ENCODE measurements around the gene SELP.

DNA sequence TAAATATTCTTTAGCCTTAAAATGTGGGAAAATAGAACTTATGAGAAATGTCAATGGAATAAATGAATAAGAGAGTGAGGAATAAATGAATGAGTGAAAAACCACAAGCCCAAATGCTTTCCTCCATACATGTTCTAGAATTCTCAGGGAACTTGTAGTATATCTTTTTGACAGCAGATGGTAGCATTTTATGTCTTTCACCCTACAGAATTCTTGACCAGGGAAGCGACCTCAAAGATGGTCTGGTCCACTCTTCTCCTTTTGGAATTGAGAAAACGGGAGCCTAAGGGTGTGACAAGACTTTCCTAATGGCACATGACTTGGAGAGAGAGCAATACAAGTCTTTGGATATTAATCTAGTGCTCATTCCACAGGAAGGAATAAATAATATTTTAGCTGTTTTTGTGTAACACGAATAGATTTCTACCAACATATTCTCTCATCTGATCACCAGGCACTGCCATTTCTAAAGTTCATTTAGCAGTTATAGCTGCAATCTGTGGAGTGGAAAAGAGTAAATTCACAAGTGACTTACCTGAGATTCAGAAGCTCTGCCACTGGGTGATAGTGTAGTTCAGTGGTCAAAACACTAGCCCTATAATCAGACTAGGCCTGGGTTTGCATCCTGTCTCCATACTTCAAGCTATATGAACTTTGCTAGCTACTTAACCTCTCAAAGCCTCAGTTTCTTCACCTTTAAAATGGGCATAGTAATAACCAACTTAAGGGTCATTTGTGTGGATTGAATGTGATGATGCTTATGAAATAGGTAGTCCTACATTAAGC, 28.6 kb downstream of the SELP start:
- no peak for TF ChIP-seq EZH2phosphoT487 (IDR thresholded peaks at IDR 0.05; ENCODE audit: borderline replicate concordance, low read depth, low read length)
- TF ChIP-seq, protein P1, sequence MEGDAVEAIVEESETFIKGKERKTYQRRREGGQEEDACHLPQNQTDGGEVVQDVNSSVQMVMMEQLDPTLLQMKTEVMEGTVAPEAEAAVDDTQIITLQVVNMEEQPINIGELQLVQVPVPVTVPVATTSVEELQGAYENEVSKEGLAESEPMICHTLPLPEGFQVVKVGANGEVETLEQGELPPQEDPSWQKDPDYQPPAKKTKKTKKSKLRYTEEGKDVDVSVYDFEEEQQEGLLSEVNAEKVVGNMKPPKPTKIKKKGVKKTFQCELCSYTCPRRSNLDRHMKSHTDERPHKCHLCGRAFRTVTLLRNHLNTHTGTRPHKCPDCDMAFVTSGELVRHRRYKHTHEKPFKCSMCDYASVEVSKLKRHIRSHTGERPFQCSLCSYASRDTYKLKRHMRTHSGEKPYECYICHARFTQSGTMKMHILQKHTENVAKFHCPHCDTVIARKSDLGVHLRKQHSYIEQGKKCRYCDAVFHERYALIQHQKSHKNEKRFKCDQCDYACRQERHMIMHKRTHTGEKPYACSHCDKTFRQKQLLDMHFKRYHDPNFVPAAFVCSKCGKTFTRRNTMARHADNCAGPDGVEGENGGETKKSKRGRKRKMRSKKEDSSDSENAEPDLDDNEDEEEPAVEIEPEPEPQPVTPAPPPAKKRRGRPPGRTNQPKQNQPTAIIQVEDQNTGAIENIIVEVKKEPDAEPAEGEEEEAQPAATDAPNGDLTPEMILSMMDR (conservative IDR thresholded peaks at IDR 0.05; ENCODE audit: low read length), result peak; percentile 78

Data from OCI-LY7 (cell line).